B cell (primary cell): ENCODE results near the gene DRD2.

Source experiments
- CTCF ChIP-seq: fragments of 200-600 bp; IDR thresholded peaks from one replicate; pipeline ENCODE4 v1.8.0; 2022; ENCODE audit warnings: antibody characterized with exemption, mild to moderate bottlenecking
- EZH2 ChIP-seq: IDR thresholded peaks from 2 replicates; pipeline ENCODE4 v1.6.1; 2012; ENCODE audit warnings: borderline replicate concordance, low read depth, mild to moderate bottlenecking, moderate library complexity, low read length; ENCODE audit not compliant: insufficient read depth, poor library complexity, severe bottlenecking

DNA sequence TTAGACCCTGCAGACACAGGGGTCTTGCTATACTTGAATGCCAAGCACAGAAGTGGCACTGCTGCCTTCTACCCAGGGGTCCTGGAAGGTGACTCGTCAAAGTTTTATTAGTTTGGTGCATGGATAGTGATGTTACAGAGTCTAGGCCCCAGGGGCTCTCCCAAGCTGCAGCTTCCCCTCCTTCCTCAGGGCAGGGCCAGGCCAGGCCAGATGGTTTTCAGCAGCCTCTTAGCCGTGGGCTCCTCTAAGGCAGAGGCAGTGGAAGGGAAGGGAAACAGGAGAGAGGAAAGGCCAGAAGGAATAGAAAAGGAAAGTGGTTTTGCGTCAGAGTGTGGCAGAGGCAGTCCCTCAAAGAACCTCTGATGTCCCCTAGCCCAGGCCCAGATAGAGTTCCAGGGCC, 65.7 kb downstream of the DRD2 start:
- TF ChIP-seq CTCF = no peak
- no peak for TF ChIP-seq EZH2
